Measurements from ENCODE around the gene FBXL16. TPM values are rescaled to one million over a fixed set of nuclear protein-coding genes. Genes with fewer than 3 reads are reported as not detected.

Gene FBXL16
- total and polyA plus RNA-seq, 4 donors, result 7.4 to 76.0 (median 43.4) TPM

- Histone ChIP-seq H3K27me3 (ENCODE audit: control insufficient read depth, insufficient read depth, low read length) (no peaks in the 10 kb centered on the region), H3K4me1 (ENCODE audit: control insufficient read depth, insufficient read depth, low read length) (peaks cover 11% of the 10 kb centered on the region), H3K4me3 (ENCODE audit: low read depth, low read length) (no peak overlapping the region), H3K27ac (ENCODE audit: low read depth, low read length) (no peak overlapping the region), H3K9me3 (ENCODE audit: control insufficient read depth, insufficient read depth, low read length) (no peaks in the 10 kb centered on the region), H3K36me3 (ENCODE audit: control insufficient read depth, insufficient read depth, low read length) (peaks cover 90% of the 10 kb centered on the region)
- WGBS (ENCODE audit: insufficient coverage), result 93% methylated on average over 11 of the region's 12 CpGs
- no peak for DNase-seq (ENCODE audit: low read depth in 4 of 6, low spot score in 6 of 6)
Observed at GRCh38 chr16:654034-654433, 51.6 kb downstream of the FBXL16 start.

GRCh38 chr16:652454-653305 lies 52.9 kb downstream of the FBXL16 start:
- WGBS (ENCODE audit: insufficient coverage), result 86% methylated on average over 28 of the region's 28 CpGs
- no peak for DNase-seq (ENCODE audit: low read depth in 4 of 6, low spot score in 6 of 6)
- peaks cover 85% of the 10 kb centered on the region for H3K36me3 ChIP-seq (ENCODE audit: control insufficient read depth, insufficient read depth, low read length)

GRCh38 chr16:651844-652243 lies 53.8 kb downstream of the FBXL16 start:
- DNase-seq (ENCODE audit: low read depth in 4 of 6, low spot score in 6 of 6), result no peak
- Histone ChIP-seq H3K27me3 (ENCODE audit: control insufficient read depth, insufficient read depth, low read length) (no peaks in the 10 kb centered on the region), H3K36me3 (ENCODE audit: control insufficient read depth, insufficient read depth, low read length) (peaks cover 85% of the 10 kb centered on the region), H3K4me1 (ENCODE audit: control insufficient read depth, insufficient read depth, low read length) (peaks cover 30% of the 10 kb centered on the region), H3K9me3 (ENCODE audit: control insufficient read depth, insufficient read depth, low read length) (no peaks in the 10 kb centered on the region), H3K4me3 (ENCODE audit: low read depth, low read length) (no peak overlapping the region), H3K27ac (ENCODE audit: low read depth, low read length) (no peak overlapping the region)
- WGBS (ENCODE audit: insufficient coverage), result 93% methylated on average over 22 of the region's 22 CpGs

More at GRCh38 chr16:652454-653305, 52.9 kb downstream of the FBXL16 start:
- Histone ChIP-seq H3K4me1 (ENCODE audit: control insufficient read depth, insufficient read depth, low read length) (peaks cover 23% of the 10 kb centered on the region), H3K27ac (ENCODE audit: low read depth, low read length) (no peak overlapping the region), H3K9me3 (ENCODE audit: control insufficient read depth, insufficient read depth, low read length) (no peaks in the 10 kb centered on the region), H3K4me3 (ENCODE audit: low read depth, low read length) (no peak overlapping the region), H3K27me3 (ENCODE audit: control insufficient read depth, insufficient read depth, low read length) (no peaks in the 10 kb centered on the region)

GRCh38 chr16:649631-650030 lies 56.0 kb downstream of the FBXL16 start:
- no peak overlapping the region for H3K27ac ChIP-seq (ENCODE audit: low read depth, low read length)
- H3K4me1 ChIP-seq (ENCODE audit: control insufficient read depth, insufficient read depth, low read length), result peaks cover 37% of the 10 kb centered on the region
- H3K27me3 ChIP-seq (ENCODE audit: control insufficient read depth, insufficient read depth, low read length), result no peaks in the 10 kb centered on the region
- H3K4me3 ChIP-seq (ENCODE audit: low read depth, low read length), result peak overlapping the region; percentile 66
- 2% methylated on average over 44 of the region's 44 CpGs for WGBS (ENCODE audit: insufficient coverage)
- no peak for DNase-seq (ENCODE audit: low read depth in 4 of 6, low spot score in 6 of 6)
- H3K36me3 ChIP-seq (ENCODE audit: control insufficient read depth, insufficient read depth, low read length), result peaks cover 82% of the 10 kb centered on the region
- no peaks in the 10 kb centered on the region for H3K9me3 ChIP-seq (ENCODE audit: control insufficient read depth, insufficient read depth, low read length)

GRCh38 chr16:648781-649589 lies 56.6 kb downstream of the FBXL16 start, which contains the start of gene WDR90:
TSS of gene WDR90 (plus strand) at chr16:649365. CDS start at chr16:649417, 52 bp downstream.
- peaks cover 37% of the 10 kb centered on the region for H3K4me1 ChIP-seq (ENCODE audit: control insufficient read depth, insufficient read depth, low read length)
- peak within 1 kb of the TSS; percentile 66 for H3K4me3 ChIP-seq (ENCODE audit: low read depth, low read length)
- peaks cover 81% of the 10 kb centered on the region for H3K36me3 ChIP-seq (ENCODE audit: control insufficient read depth, insufficient read depth, low read length)
- no peaks in the 10 kb centered on the region for H3K27me3 ChIP-seq (ENCODE audit: control insufficient read depth, insufficient read depth, low read length)
- DNase-seq (ENCODE audit: low read depth in 4 of 6, low spot score in 6 of 6), result peak; percentile 63 to 97 (median 85)
- under 1% methylated on average over 90 of the region's 91 CpGs for WGBS (ENCODE audit: insufficient coverage)
- no peaks in the 10 kb centered on the region for H3K9me3 ChIP-seq (ENCODE audit: control insufficient read depth, insufficient read depth, low read length)
- H3K27ac ChIP-seq (ENCODE audit: low read depth, low read length), result peak within 1 kb of the TSS; percentile 75

GRCh38 chr16:648071-648780 lies 57.4 kb downstream of the FBXL16 start:
- 39% methylated on average over 22 of the region's 24 CpGs for WGBS (ENCODE audit: insufficient coverage)
- Histone ChIP-seq H3K27ac (ENCODE audit: low read depth, low read length) (peak overlapping the region; percentile 75), H3K4me1 (ENCODE audit: control insufficient read depth, insufficient read depth, low read length) (peaks cover 42% of the 10 kb centered on the region), H3K36me3 (ENCODE audit: control insufficient read depth, insufficient read depth, low read length) (peaks cover 77% of the 10 kb centered on the region), H3K27me3 (ENCODE audit: control insufficient read depth, insufficient read depth, low read length) (no peaks in the 10 kb centered on the region), H3K4me3 (ENCODE audit: low read depth, low read length) (peak overlapping the region; percentile 66), H3K9me3 (ENCODE audit: control insufficient read depth, insufficient read depth, low read length) (no peaks in the 10 kb centered on the region)
- peak in 1 of 6 donors; percentile 11 for DNase-seq (ENCODE audit: low read depth in 4 of 6, low spot score in 6 of 6)

GRCh38 chr16:647173-647902 lies 58.3 kb downstream of the FBXL16 start:
- no peaks in the 10 kb centered on the region for H3K27me3 ChIP-seq (ENCODE audit: control insufficient read depth, insufficient read depth, low read length)
- no peak overlapping the region for H3K4me3 ChIP-seq (ENCODE audit: low read depth, low read length)
- H3K4me1 ChIP-seq (ENCODE audit: control insufficient read depth, insufficient read depth, low read length), result peaks cover 51% of the 10 kb centered on the region
- H3K27ac ChIP-seq (ENCODE audit: low read depth, low read length), result no peak overlapping the region
- no peak for DNase-seq (ENCODE audit: low read depth in 4 of 6, low spot score in 6 of 6)
- WGBS (ENCODE audit: insufficient coverage), result 90% methylated on average over 23 of the region's 25 CpGs
- H3K9me3 ChIP-seq (ENCODE audit: control insufficient read depth, insufficient read depth, low read length), result no peaks in the 10 kb centered on the region
- peaks cover 68% of the 10 kb centered on the region for H3K36me3 ChIP-seq (ENCODE audit: control insufficient read depth, insufficient read depth, low read length)

GRCh38 chr16:646679-647172 lies 58.9 kb downstream of the FBXL16 start:
- DNase-seq (ENCODE audit: low read depth in 4 of 6, low spot score in 6 of 6), result no peak
- H3K4me3 ChIP-seq (ENCODE audit: low read depth, low read length), result no peak overlapping the region
- H3K9me3 ChIP-seq (ENCODE audit: control insufficient read depth, insufficient read depth, low read length), result no peaks in the 10 kb centered on the region
- no peaks in the 10 kb centered on the region for H3K27me3 ChIP-seq (ENCODE audit: control insufficient read depth, insufficient read depth, low read length)
- no peak overlapping the region for H3K27ac ChIP-seq (ENCODE audit: low read depth, low read length)
- H3K36me3 ChIP-seq (ENCODE audit: control insufficient read depth, insufficient read depth, low read length), result peaks cover 62% of the 10 kb centered on the region
- peaks cover 51% of the 10 kb centered on the region for H3K4me1 ChIP-seq (ENCODE audit: control insufficient read depth, insufficient read depth, low read length)
- 91% methylated on average over 21 of the region's 22 CpGs for WGBS (ENCODE audit: insufficient coverage)
